ENCODE data around the gene TBC1D3I.

Gene TBC1D3I

DNA sequence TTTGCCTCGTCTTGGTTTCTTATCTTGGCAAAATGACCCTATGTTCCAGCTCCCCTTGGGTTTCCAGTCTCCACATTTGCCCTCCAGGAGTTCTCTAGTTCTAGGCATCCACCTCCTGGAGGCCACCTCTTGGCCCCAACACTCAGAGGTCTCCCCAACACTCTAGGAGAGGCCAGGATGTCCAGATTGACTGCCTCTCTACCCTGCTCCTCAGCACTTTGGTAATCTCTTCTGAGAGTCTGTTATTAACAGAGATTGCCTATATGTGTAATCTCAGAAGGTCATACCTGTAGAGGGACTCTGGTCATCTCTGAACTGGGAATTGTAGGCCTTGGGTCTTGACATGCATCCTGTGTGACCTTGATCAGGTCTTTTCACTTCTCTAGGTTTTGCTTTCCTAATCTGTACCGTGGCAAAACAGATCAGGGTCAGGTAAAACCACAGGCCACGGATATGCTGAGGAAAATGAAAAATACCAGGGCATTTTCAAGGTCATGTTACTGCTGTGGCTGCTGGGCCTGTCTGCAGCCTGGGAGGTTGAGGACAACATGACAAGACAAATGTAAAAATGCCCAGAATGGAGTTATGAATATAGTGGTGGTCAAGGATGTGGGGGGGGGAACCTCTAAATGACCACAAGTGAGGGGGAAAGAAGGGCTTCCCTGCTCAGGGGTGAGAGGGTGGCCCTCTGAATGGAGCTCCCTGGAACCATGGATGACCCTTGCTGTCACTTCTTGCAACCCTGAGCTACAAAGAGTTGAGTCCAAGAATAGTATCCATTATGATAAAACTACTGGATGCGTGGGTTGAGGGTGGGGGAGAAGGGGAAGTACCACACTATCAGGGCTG is 58.5 kb downstream of the TBC1D3I start:
- DNase-seq = no peak

DNA sequence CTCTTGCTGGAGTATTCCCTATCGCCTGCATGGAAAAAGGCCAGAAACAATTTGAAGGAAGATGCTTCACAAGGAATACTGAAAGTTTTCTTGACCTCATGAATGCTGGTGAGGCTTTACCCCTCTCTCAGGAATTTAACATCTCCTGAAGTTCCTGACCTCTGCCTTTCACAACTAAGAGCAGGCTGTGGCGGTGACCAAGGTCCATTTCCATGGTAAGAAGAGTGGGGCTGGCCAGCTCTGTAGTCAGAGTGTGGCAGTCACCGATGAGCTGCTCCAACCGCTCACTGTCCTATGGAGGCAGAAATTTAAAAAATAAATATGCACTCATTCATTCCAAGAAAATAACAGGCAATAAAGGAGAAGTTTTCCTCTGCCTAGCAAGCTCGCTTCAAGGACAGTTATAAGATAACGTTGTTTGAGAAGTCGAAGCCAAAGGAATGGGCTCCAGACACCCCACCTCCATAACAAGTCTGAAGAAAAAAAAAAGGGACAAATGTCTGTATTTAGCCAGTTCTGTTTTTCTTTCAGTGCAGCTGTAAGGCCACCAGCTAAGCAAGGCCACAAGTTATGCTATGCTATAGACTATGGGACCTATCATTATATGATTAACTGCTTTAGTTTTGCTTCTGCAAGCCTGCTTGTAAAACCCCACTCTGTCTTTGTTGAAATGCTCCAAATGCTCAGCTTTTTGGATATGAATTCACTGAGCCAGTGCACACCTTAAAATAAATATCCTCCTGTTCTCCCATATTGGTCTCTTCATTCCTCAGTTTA is 59.5 kb downstream of the TBC1D3I start:
- DNase-seq = no peak

Measured in NCI-H1417 (cell line).